ENCODE measurements around the gene UTF1. TPM values are rescaled to one million over a fixed set of nuclear protein-coding genes. Genes with fewer than 3 reads are reported as not detected.

Gene UTF1
- total RNA-seq, 3 donors from 2014 or later = not detected

DNA sequence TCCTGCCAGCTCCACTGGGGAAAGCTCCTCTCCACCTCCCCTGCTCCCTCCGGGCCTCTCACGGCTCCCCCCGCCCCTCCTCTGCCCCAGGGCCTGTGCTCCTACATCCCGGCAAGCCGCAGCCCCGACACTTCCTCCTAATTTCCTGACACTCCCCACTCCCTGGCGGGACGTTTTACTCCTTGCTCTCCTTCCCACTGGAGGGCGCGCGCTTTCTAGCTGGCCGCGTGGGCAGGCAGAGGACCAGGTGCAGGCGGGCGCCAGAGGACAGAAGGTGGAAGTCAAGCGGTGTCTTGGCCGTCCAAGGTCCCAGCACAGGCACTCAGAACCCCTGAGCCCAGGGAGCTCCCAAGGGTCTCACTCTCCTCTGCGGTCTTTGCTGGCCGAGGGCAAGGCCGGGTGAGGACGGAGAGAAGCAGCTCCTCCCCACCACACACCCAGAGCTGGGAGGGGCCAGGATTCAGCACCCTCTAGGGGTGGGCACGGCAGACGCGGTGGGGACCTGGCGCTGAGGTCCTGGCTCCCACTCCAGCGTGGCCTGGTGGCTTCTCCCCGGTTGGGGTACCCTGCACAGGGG, 27.6 kb downstream of the UTF1 start:
- no peaks in the 10 kb centered on the region for H3K36me3 ChIP-seq
- peak overlapping the region; percentile 84 to 89 for H3K27ac ChIP-seq
- peak in 2 of 3 donors; percentile 25 to 51 for TF ChIP-seq POLR2AphosphoS5 (IDR thresholded peaks at IDR 0.05)
- TF ChIP-seq, protein P1, sequence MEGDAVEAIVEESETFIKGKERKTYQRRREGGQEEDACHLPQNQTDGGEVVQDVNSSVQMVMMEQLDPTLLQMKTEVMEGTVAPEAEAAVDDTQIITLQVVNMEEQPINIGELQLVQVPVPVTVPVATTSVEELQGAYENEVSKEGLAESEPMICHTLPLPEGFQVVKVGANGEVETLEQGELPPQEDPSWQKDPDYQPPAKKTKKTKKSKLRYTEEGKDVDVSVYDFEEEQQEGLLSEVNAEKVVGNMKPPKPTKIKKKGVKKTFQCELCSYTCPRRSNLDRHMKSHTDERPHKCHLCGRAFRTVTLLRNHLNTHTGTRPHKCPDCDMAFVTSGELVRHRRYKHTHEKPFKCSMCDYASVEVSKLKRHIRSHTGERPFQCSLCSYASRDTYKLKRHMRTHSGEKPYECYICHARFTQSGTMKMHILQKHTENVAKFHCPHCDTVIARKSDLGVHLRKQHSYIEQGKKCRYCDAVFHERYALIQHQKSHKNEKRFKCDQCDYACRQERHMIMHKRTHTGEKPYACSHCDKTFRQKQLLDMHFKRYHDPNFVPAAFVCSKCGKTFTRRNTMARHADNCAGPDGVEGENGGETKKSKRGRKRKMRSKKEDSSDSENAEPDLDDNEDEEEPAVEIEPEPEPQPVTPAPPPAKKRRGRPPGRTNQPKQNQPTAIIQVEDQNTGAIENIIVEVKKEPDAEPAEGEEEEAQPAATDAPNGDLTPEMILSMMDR (IDR thresholded peaks at IDR 0.05) = no peak
- intact Hi-C loops (cut with DNase I; ENCODE audit: low total_unique reads) = no loop called here
- peaks cover 14 to 15% of the 10 kb centered on the region in 2 donors for H3K4me1 ChIP-seq
- DNase-seq (ENCODE audit: low spot score in 2 of 2) = peak; percentile 53 to 71
- H3K27me3 ChIP-seq = no peaks in the 10 kb centered on the region
- H3K4me3 ChIP-seq = peak overlapping the region; percentile 4 to 58 (median 34)
- H3K9me3 ChIP-seq = no peaks in the 10 kb centered on the region

DNA sequence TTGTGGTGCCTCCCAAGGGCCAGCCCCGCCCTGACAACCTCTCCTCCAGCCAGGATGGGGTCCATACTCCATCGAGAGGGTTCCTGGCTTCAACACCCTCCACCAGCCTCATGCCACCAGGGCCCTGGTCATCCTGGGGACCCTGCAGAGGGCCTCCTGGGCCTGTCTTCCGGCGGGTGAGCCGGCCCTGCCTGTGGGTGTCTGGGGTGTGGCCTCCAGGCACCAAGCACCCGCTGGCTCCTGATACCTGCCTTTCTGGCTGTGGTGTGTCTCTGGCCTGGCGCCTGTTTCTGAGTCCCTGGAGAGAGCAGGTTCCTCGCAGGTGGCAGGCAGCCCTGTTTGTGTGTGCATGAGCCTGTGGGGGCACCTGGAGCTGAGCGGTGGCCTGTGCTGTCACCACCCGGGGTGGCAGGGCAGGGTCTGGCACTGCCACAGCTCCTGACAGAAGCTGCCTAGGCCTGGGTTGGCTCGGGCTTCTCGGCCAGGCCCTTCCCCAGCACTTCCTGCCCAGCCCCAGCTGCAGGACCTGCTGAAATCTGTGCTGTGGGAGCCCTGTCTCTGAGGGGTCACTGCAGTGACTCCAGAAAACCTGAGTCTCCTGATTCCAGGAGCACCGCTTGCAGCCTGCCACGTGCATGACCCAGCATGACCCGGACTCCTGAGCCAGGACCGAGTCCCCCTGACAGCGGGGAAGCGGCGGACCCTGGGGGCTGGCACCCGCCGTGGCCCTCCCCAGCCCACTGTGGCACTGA, 28.2 kb downstream of the UTF1 start:
- Histone ChIP-seq H3K4me3 (peak overlapping the region in 2 of 3 donors; percentile 34 to 58), H3K27ac (peak overlapping the region; percentile 84 to 89), H3K27me3 (no peaks in the 10 kb centered on the region), H3K9me3 (no peaks in the 10 kb centered on the region), H3K4me1 (peaks cover 14 to 15% of the 10 kb centered on the region in 2 donors), H3K36me3 (no peaks in the 10 kb centered on the region)
- intact Hi-C loops (cut with DNase I; ENCODE audit: low total_unique reads) = no loop called here
- peak in 1 of 2 donors; percentile 75 for DNase-seq (ENCODE audit: low spot score in 2 of 2)
- TF ChIP-seq, protein P1 (IDR thresholded peaks at IDR 0.05) = no peak
- TF ChIP-seq POLR2AphosphoS5 (IDR thresholded peaks at IDR 0.05) = no peak
- no peak for TF ChIP-seq POLR2A (IDR thresholded peaks at IDR 0.05)

DNA sequence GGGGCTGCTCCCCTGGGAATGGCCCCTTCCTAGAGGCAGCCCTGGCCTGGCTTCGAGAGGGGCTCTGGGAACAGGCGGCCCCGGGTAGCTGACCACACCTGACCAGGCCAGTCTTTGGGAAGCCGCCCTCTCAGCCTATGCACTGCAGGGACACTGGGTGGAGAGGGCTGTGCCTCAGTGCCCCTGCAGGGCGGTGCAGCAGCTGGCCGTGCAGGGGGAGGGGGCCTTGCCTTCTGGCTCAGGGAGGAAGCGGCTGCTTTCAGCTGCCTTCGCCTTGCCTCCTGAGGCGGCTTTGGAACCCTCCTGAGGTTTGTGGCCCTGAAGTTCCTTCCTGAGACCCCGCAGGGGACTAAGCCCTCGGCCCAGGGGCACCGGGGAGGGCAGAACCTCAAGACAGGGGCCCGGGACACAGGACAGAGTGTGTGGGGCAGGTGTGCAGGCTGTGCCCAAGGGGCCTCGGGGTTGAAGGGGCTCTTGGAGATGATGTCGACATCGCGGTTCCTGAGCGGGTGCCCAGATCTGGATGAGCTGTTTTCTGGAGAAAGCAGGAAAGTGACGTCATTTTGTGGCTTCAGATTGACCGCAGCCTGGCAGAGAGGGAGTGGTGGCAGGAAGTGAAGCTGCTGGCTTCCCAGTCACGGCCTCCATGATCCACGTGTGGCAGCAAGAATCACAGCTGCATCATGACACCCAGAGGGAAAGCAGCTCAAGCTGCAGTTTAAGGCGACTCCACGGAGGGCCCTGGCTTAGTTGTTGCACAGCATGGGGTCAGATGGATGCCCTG, 29.0 kb downstream of the UTF1 start:
- Histone ChIP-seq H3K27ac (peak overlapping the region; percentile 84 to 89), H3K36me3 (no peaks in the 10 kb centered on the region), H3K27me3 (no peaks in the 10 kb centered on the region), H3K4me3 (no peak overlapping the region), H3K9me3 (no peaks in the 10 kb centered on the region), H3K4me1 (peaks cover 14 to 15% of the 10 kb centered on the region in 2 donors)
- TF ChIP-seq POLR2AphosphoS5 (IDR thresholded peaks at IDR 0.05) = peak; percentile 29 to 85 (median 66)
- TF ChIP-seq, protein P1 (IDR thresholded peaks at IDR 0.05) = no peak
- intact Hi-C loops (cut with DNase I; ENCODE audit: low total_unique reads) = no loop called here
- DNase-seq (ENCODE audit: low spot score in 2 of 2) = peak in 1 of 2 donors; percentile 89

DNA sequence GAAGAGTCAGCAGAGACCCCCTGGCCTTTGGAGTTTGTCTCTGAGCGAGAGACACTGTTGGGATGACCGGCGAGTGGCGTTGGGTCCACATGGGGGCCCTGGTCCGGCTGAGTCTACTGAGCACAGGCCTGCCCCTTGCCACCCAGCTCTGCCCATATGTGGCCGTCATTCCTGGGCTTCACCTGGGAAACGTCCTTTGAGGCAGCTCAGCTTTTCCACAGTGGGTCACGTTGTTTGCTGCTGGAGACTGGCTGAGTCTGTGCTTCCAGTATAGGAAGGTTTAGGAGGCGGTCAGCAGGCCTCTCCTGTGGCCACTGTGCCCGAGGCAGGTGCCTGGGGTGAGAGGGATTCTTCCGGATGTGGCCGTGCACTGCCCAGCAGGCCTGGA, 29.6 kb downstream of the UTF1 start:
- no peak for DNase-seq (ENCODE audit: low spot score in 2 of 2)
- H3K27ac ChIP-seq = peak overlapping the region; percentile 84 to 89
- peaks cover 14 to 15% of the 10 kb centered on the region in 2 donors for H3K4me1 ChIP-seq

More for the DNA sequence above, 29.6 kb downstream of the UTF1 start:
- Histone ChIP-seq H3K4me3 (no peak overlapping the region), H3K36me3 (no peaks in the 10 kb centered on the region), H3K27me3 (no peaks in the 10 kb centered on the region), H3K9me3 (no peaks in the 10 kb centered on the region)
- intact Hi-C loops (cut with DNase I; ENCODE audit: low total_unique reads) = no loop called here
- TF ChIP-seq, protein P1 (IDR thresholded peaks at IDR 0.05) = no peak
